ENCODE measurements around the gene RAP1GAP. TPM values are rescaled to one million over a fixed set of nuclear protein-coding genes. Genes with fewer than 3 reads are reported as not detected.

RAP1GAP gene
- total RNA-seq: 29.9 TPM

GRCh38 chr1:21669258-21670058, at the start of gene RAP1GAP:
Gene RAP1GAP (minus strand): TSS chr1:21669357. CDS start chr1:21620032, 49,325 bp downstream.

Other genes starting within 250 kb of the RAP1GAP start
- gene NBPF3, start 229.2 kb downstream of the RAP1GAP start, total RNA-seq: 13.1 TPM
- 12.6 TPM for gene ALPL, start 159.9 kb downstream of the RAP1GAP start, total RNA-seq
- 110 TPM for gene USP48, start 113.8 kb upstream of the RAP1GAP start, total RNA-seq
- 3.5 TPM for gene LDLRAD2, start 142.9 kb upstream of the RAP1GAP start, total RNA-seq